ENCODE measurements around the gene MRGPRX4.

GRCh38 chr11:18172666-18173065 lies at the start of gene MRGPRX4:
- TF ChIP-seq POLR2A (IDR thresholded peaks at IDR 0.05): no peak
- TF ChIP-seq, protein P1, sequence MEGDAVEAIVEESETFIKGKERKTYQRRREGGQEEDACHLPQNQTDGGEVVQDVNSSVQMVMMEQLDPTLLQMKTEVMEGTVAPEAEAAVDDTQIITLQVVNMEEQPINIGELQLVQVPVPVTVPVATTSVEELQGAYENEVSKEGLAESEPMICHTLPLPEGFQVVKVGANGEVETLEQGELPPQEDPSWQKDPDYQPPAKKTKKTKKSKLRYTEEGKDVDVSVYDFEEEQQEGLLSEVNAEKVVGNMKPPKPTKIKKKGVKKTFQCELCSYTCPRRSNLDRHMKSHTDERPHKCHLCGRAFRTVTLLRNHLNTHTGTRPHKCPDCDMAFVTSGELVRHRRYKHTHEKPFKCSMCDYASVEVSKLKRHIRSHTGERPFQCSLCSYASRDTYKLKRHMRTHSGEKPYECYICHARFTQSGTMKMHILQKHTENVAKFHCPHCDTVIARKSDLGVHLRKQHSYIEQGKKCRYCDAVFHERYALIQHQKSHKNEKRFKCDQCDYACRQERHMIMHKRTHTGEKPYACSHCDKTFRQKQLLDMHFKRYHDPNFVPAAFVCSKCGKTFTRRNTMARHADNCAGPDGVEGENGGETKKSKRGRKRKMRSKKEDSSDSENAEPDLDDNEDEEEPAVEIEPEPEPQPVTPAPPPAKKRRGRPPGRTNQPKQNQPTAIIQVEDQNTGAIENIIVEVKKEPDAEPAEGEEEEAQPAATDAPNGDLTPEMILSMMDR (IDR thresholded peaks at IDR 0.05): no peak
- no peak for TF ChIP-seq POLR2AphosphoS5 (IDR thresholded peaks at IDR 0.05)
- no peak for TF ChIP-seq EP300 (IDR thresholded peaks at IDR 0.05)
